HL-60 (cell line): ENCODE measurements around the gene TRMT112.

Source experiments
- DNase-seq, 2 experiments: peaks; one replicate each; pipeline ENCODE4 v3.0.0-alpha.2; 2010 to 2020; ENCODE audit warnings: low read depth in 1 of 2, low spot score in 1 of 2
- H3K27ac ChIP-seq: fragments of 250-450 bp; sonication (Bioruptor Pico); replicated peaks from 2 replicates; pipeline ENCODE4 v1.5.1; 2020; ENCODE audit warnings: mild to moderate bottlenecking, moderate library complexity
- H3K27me3 ChIP-seq: fragments of 250-450 bp; sonication (Bioruptor Pico); 2 replicates; pipeline ENCODE4 v1.5.1; 2021; ENCODE audit warnings: mild to moderate bottlenecking, moderate library complexity; ENCODE audit not compliant: insufficient read depth, poor library complexity, severe bottlenecking
- H3K4me3 ChIP-seq: replicated peaks from 2 replicates; pipeline ENCODE4 v1.5.1; 2011; ENCODE audit warnings: mild to moderate bottlenecking, control low read depth, low read length; ENCODE audit not compliant: insufficient read depth
- GABPA ChIP-seq: IDR thresholded peaks from 2 replicates; pipeline ENCODE4 v1.6.1; 2012; ENCODE audit warnings: low read depth
- POLR2AphosphoS5 ChIP-seq: IDR thresholded peaks from 2 replicates; pipeline ENCODE4 v1.6.1; 2012; ENCODE audit warnings: low read depth
- SPI1 ChIP-seq: IDR thresholded peaks from 2 replicates; pipeline ENCODE4 v1.6.1; 2012; ENCODE audit warnings: low read depth, mild to moderate bottlenecking, borderline replicate concordance
- TF ChIP-seq, protein P1 (sequence below): IDR thresholded peaks from 2 replicates; pipeline ENCODE4 v1.6.1; 2012; ENCODE audit warnings: low read depth; ENCODE audit not compliant: insufficient replicate concordance
- TF ChIP-seq, protein P2 (sequence below): IDR thresholded peaks from one replicate; pipeline ENCODE4 v1.5.1; 2011; ENCODE audit warnings: low read length, control low read depth, inconsistent platforms; ENCODE audit not compliant: insufficient read depth

TRMT112 gene

DNA sequence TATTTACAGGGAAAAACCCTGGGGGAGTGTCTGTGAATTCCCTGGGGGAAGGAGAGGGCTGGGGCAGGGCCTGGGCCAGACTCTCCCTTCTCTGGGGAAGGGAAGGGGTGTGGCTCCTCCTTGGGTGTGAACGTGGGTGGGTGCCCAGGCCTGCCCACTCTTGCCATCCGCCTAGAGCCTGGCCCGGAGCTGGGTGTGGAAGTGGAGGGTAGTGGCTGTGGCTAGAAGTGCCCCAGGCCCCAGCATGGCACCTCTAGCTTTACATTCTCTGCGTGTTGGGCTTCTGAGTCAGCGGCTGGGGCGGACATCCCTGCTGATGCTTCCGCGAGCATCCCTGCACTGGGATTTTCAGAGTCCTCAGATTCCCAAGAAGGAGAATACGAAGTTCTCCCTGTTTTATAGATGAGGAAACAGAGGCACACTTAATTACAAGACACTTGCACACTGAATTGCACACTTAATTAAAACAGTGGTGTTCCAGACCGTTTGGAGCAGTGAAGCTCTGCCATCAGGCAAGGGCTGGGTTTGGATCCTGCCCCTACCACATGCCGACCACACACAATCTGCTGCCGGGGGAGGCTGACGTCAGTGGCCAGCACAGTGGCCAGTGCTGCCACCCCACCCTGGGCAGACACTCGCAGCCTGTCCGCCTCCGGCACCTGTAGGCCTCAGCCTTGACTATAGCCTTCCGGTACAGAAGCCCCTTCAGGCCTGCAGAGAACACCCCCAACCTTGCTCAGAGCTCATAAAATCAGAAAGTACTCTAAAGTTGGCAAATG lies 40.5 kb downstream of the TRMT112 start:
- Histone ChIP-seq H3K27me3 (no peaks in the 10 kb centered on the region), H3K4me3 (no peak overlapping the region), H3K27ac (no peak overlapping the region)
- TF ChIP-seq, protein P1, sequence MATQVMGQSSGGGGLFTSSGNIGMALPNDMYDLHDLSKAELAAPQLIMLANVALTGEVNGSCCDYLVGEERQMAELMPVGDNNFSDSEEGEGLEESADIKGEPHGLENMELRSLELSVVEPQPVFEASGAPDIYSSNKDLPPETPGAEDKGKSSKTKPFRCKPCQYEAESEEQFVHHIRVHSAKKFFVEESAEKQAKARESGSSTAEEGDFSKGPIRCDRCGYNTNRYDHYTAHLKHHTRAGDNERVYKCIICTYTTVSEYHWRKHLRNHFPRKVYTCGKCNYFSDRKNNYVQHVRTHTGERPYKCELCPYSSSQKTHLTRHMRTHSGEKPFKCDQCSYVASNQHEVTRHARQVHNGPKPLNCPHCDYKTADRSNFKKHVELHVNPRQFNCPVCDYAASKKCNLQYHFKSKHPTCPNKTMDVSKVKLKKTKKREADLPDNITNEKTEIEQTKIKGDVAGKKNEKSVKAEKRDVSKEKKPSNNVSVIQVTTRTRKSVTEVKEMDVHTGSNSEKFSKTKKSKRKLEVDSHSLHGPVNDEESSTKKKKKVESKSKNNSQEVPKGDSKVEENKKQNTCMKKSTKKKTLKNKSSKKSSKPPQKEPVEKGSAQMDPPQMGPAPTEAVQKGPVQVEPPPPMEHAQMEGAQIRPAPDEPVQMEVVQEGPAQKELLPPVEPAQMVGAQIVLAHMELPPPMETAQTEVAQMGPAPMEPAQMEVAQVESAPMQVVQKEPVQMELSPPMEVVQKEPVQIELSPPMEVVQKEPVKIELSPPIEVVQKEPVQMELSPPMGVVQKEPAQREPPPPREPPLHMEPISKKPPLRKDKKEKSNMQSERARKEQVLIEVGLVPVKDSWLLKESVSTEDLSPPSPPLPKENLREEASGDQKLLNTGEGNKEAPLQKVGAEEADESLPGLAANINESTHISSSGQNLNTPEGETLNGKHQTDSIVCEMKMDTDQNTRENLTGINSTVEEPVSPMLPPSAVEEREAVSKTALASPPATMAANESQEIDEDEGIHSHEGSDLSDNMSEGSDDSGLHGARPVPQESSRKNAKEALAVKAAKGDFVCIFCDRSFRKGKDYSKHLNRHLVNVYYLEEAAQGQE: no peak
- no peak for TF ChIP-seq SPI1
- TF ChIP-seq, protein P2, sequence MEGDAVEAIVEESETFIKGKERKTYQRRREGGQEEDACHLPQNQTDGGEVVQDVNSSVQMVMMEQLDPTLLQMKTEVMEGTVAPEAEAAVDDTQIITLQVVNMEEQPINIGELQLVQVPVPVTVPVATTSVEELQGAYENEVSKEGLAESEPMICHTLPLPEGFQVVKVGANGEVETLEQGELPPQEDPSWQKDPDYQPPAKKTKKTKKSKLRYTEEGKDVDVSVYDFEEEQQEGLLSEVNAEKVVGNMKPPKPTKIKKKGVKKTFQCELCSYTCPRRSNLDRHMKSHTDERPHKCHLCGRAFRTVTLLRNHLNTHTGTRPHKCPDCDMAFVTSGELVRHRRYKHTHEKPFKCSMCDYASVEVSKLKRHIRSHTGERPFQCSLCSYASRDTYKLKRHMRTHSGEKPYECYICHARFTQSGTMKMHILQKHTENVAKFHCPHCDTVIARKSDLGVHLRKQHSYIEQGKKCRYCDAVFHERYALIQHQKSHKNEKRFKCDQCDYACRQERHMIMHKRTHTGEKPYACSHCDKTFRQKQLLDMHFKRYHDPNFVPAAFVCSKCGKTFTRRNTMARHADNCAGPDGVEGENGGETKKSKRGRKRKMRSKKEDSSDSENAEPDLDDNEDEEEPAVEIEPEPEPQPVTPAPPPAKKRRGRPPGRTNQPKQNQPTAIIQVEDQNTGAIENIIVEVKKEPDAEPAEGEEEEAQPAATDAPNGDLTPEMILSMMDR: no peak
- DNase-seq: no peak

DNA sequence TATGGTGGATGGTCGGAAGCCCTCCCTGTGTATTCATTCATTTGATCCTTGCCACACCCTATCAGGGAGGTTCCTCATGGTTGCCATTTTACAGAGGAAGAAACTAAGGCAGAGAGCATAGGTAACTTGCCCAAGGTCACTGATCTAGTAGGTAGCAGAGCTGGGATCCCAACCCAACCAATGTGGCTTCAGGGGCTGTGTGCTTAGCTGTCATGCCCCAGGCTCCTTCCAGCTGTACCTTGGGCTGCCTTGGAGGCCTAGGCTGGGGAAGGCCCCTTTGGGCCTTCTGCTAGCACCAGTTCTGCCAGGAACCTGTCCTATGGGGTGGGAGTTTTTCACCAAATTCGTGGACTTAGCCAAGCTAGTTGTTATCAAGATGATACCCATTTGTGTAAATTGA lies 41.5 kb downstream of the TRMT112 start:
- DNase-seq: no peak
- H3K27me3 ChIP-seq: no peaks in the 10 kb centered on the region
- H3K4me3 ChIP-seq: no peak overlapping the region
- TF ChIP-seq GABPA: no peak
- no peak for TF ChIP-seq SPI1
- no peak for TF ChIP-seq POLR2AphosphoS5
- TF ChIP-seq, protein P2: no peak
- TF ChIP-seq, protein P1: no peak
- no peak overlapping the region for H3K27ac ChIP-seq

DNA sequence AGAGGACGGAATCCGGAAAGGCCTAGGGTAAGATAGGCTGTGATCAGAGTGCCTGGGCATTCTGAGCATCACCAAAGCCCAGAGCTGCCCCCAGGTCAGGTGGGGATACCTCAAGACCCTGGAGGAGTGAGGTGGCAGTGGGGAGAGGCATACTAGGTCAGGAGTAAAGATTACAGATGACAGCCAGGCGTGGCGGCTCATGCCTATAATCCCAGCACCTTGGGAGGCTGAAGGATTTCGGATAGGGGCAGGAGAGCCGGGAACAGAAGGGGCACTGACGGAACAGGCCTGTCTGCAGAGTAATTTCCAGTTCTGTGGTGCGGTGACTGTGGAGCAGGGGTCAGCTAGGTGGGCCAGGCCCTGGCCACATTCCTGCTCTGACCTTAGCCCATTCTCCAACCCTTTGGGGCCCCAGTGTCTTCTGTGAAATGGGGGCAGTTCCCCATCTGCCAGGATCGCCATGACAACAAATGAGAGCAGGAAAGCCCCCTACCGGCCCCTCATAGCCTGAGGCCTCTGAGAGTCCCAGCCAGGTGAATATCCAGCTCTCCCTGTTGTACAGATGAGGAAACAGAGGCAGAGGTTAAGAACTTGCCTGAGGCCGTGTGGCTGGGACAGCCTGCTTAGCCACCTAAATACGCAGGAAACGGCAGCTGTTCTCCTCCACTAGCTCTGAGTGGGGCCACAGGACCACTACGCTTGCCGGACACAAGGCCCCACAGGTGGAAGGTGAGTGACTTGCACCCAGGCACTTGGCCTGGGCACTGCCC lies 42.1 kb downstream of the TRMT112 start:
- no peak for DNase-seq
- H3K27me3 ChIP-seq: no peaks in the 10 kb centered on the region
- no peak for TF ChIP-seq POLR2AphosphoS5
- TF ChIP-seq SPI1: no peak
- TF ChIP-seq, protein P2: no peak
- TF ChIP-seq GABPA: no peak
- H3K4me3 ChIP-seq: no peak overlapping the region
- H3K27ac ChIP-seq: no peak overlapping the region
